ENCODE results near the gene JUP. TPM values are rescaled to one million over a fixed set of nuclear protein-coding genes. Genes with fewer than 3 reads are reported as not detected.

The JUP gene
- total and polyA plus RNA-seq, 2 of the 13 experiments (the other 11 are each of a cell fraction or from before 2014, with no cell fraction given), result 12.1 to 20.6 TPM

- Histone ChIP-seq H3K4me2 (ENCODE audit: low read depth, low read length) (no peak overlapping the region), H3K79me2 (ENCODE audit: insufficient read depth, low read length) (no peaks in the 10 kb centered on the region), H3K36me3 (replicated peaks in 1 of 2; ENCODE audit: control insufficient read depth in 1 of 2, insufficient read depth in 2 of 2, low read length in 2 of 2) (peaks cover 2 to 14% of the 10 kb centered on the region in 2 experiments; a peak in 3 of 5 replicates), H2AFZ (ENCODE audit: low read length) (no peak overlapping the region), H3K4me1 (ENCODE audit: insufficient read depth, low read length) (peaks cover 40% of the 10 kb centered on the region), H3K9me3 (ENCODE audit: low read length) (no peaks in the 10 kb centered on the region), H4K20me1 (ENCODE audit: insufficient read depth, low read length) (no peaks in the 10 kb centered on the region), H3K4me3 (replicated peaks in 1 of 3; ENCODE audit: insufficient read depth in 1 of 3, low read depth in 2 of 3, low read length in 3 of 3) (no peak overlapping the region), H3K27ac (ENCODE audit: extremely low read length, insufficient read depth, low read length) (no peak overlapping the region), H3K27me3 (ENCODE audit: control insufficient read depth in 1 of 2, insufficient read depth in 2 of 2, low read length in 2 of 2) (no peaks in the 10 kb centered on the region), H3K9ac (ENCODE audit: insufficient read depth, low read depth, low read length) (no peak overlapping the region)
- FAIRE-seq (no peak), DNase-seq (ENCODE audit: low spot score) (no peak), ATAC-seq (no peak)
- in situ Hi-C loops (cut with HindIII; ENCODE audit: extremely low pct_ligation_motif_present, low pct_unique_long_range_greater_than_20kb), result no loop called here
- BruUV-seq (replicated peaks), result no TSS peak
- WGBS (ENCODE audit: low lambda C conversion rate), result 43% methylated on average over 3 of the region's 3 CpGs
- TF ChIP-seq ZNF121 (CRISPR knock-in tag; IDR thresholded peaks at IDR 0.05) (peak; percentile 91), ZEB1 (IDR thresholded peaks at IDR 0.05; ENCODE audit: insufficient replicate concordance, low read depth) (peak; percentile 37), HNF4A (CRISPR knock-in tag; IDR thresholded peaks at IDR 0.05) (peak; percentile 15; the same call in 1 of the 2 replicates), TMF1 (CRISPR knock-in tag; IDR thresholded peaks at IDR 0.05; ENCODE audit: low read depth) (no peak), ZNF143 (CRISPR knock-in tag; IDR thresholded peaks at IDR 0.05) (0 out of 2 replicates have a peak, but pooled peaks have one; percentile 31), ZNF678 (CRISPR knock-in tag; IDR thresholded peaks at IDR 0.05) (no peak), ARID2 (CRISPR knock-in tag; IDR thresholded peaks at IDR 0.05; ENCODE audit: borderline replicate concordance) (no peak)
- TF ChIP-seq, protein P1, sequence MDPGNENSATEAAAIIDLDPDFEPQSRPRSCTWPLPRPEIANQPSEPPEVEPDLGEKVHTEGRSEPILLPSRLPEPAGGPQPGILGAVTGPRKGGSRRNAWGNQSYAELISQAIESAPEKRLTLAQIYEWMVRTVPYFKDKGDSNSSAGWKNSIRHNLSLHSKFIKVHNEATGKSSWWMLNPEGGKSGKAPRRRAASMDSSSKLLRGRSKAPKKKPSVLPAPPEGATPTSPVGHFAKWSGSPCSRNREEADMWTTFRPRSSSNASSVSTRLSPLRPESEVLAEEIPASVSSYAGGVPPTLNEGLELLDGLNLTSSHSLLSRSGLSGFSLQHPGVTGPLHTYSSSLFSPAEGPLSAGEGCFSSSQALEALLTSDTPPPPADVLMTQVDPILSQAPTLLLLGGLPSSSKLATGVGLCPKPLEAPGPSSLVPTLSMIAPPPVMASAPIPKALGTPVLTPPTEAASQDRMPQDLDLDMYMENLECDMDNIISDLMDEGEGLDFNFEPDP (CRISPR knock-in tag; conservative IDR thresholded peaks at IDR 0.05), result 0 out of 2 replicates have a peak, but pooled peaks have one; percentile 66
- CTCF ChIA-PET (ENCODE audit: low intra/inter-chr PET ratio, low total read pairs), result no interaction called here
- POLR2A ChIA-PET, result interaction anchor here (1.2 to 2.7 kb wide), 4 partner anchors 26 to 63 kb away, joined by 3 to 25 read pairs (median 8); partner anchors contain the start of genes EIF1 and JUP
- intact Hi-C loops (cut with micrococcal nuclease; ENCODE audit: unreplicated experiment), result no loop called here
Observed at GRCh38 chr17:41751288-41751687, 35.2 kb downstream of the JUP start.
